H9 (cell line): ENCODE data around the gene FAM131C. TPM values are rescaled to one million over a fixed set of nuclear protein-coding genes. Genes with fewer than 3 reads are reported as not detected.

Experiments used
- DNase-seq: peaks from one replicate; pipeline ENCODE4 v3.0.0-alpha.2; 2017
- H2AFZ ChIP-seq: one replicate; pipeline ENCODE4 v1.6.1; 2013; ENCODE audit warnings: mild to moderate bottlenecking, low read length, control low read depth, moderate library complexity
- H2AK5ac ChIP-seq: 2 replicates; pipeline ENCODE4 v1.6.1; 2013; ENCODE audit warnings: low read length, control low read depth, mixed read lengths; ENCODE audit not compliant: insufficient read length
- H2BK120ac ChIP-seq: one replicate; pipeline ENCODE4 v1.6.1; 2013; ENCODE audit warnings: low read depth, mild to moderate bottlenecking, low read length, control low read depth, inconsistent platforms; ENCODE audit not compliant: poor library complexity, severe bottlenecking
- H2BK12ac ChIP-seq: 2 replicates; pipeline ENCODE4 v1.6.1; 2013; ENCODE audit warnings: low read length, control low read depth, mixed read lengths, low read depth; ENCODE audit not compliant: insufficient read length
- H2BK15ac ChIP-seq: 2 replicates; pipeline ENCODE4 v1.6.1; 2013; ENCODE audit warnings: low read depth, low read length, control low read depth
- H2BK20ac ChIP-seq: one replicate; pipeline ENCODE4 v1.6.1; 2013; ENCODE audit warnings: low read depth, mild to moderate bottlenecking, low read length, control low read depth, inconsistent platforms; ENCODE audit not compliant: poor library complexity, severe bottlenecking
- H2BK5ac ChIP-seq: 2 replicates; pipeline ENCODE4 v1.6.1; 2013; ENCODE audit warnings: low read length, control low read depth, mixed read lengths; ENCODE audit not compliant: insufficient read length
- H3K14ac ChIP-seq: 2 replicates; pipeline ENCODE4 v1.6.1; 2013; ENCODE audit warnings: low read length, control low read depth; ENCODE audit not compliant: insufficient read depth
- H3K18ac ChIP-seq: 2 replicates; pipeline ENCODE4 v1.6.1; 2013; ENCODE audit warnings: low read depth, mild to moderate bottlenecking, mixed read lengths, low read length, control low read depth; ENCODE audit not compliant: insufficient read length
- H3K23ac ChIP-seq: 2 replicates; pipeline ENCODE4 v1.6.1; 2013; ENCODE audit warnings: low read length, control low read depth, mixed read lengths, low read depth; ENCODE audit not compliant: insufficient read length
- H3K23me2 ChIP-seq: 2 replicates; pipeline ENCODE4 v1.6.1; 2013; ENCODE audit warnings: low read depth, mild to moderate bottlenecking, mixed read lengths, low read length, control low read depth; ENCODE audit not compliant: insufficient read length, poor library complexity, severe bottlenecking
- H3K27ac ChIP-seq: 2 replicates; pipeline ENCODE4 v1.5.1; 2013; ENCODE audit warnings: low read length, control low read depth, mixed read lengths, low read depth; ENCODE audit not compliant: insufficient read length
- H3K27me3 ChIP-seq: 2 replicates; pipeline ENCODE4 v1.6.1; 2013; ENCODE audit warnings: low read length, control low read depth, inconsistent platforms; ENCODE audit not compliant: insufficient read depth
- H3K4ac ChIP-seq: 2 replicates; pipeline ENCODE4 v1.6.1; 2013; ENCODE audit warnings: low read depth, mild to moderate bottlenecking, control low read depth, inconsistent platforms, low read length, moderate library complexity
- H3K4me1 ChIP-seq: 2 replicates; pipeline ENCODE4 v1.6.1; 2013; ENCODE audit warnings: low read length, control low read depth, inconsistent platforms; ENCODE audit not compliant: insufficient read depth
- H3K4me2 ChIP-seq: 2 replicates; pipeline ENCODE4 v1.6.1; 2013; ENCODE audit warnings: low read length, control low read depth, mixed read lengths; ENCODE audit not compliant: insufficient read length, insufficient read depth
- H3K56ac ChIP-seq: 2 replicates; pipeline ENCODE4 v1.6.1; 2013; ENCODE audit warnings: low read depth, mild to moderate bottlenecking, mixed read lengths, low read length, control low read depth; ENCODE audit not compliant: insufficient read length
- H3K79me1 ChIP-seq: 2 replicates; pipeline ENCODE4 v1.6.1; 2013; ENCODE audit warnings: low read depth, mild to moderate bottlenecking, moderate library complexity, low read length, control low read depth, inconsistent platforms; ENCODE audit not compliant: insufficient read depth, poor library complexity, severe bottlenecking
- H3K79me2 ChIP-seq: 2 replicates; pipeline ENCODE4 v1.6.1; 2013; ENCODE audit warnings: low read length, control low read depth, inconsistent platforms; ENCODE audit not compliant: insufficient read depth
- H3K9ac ChIP-seq: 2 replicates; pipeline ENCODE4 v1.6.1; 2013; ENCODE audit warnings: low read length, control low read depth, mixed read lengths; ENCODE audit not compliant: insufficient read length; ENCODE audit errors: extremely low read depth
- H3K9me3 ChIP-seq: one replicate; pipeline ENCODE4 v1.6.1; 2013; ENCODE audit warnings: low read depth, low read length, inconsistent platforms; ENCODE audit not compliant: control insufficient read depth
- H3T11ph ChIP-seq: one replicate; pipeline ENCODE4 v1.6.1; 2013; ENCODE audit warnings: mild to moderate bottlenecking, low read length, control low read depth, inconsistent platforms
- H4K20me1 ChIP-seq: one replicate; pipeline ENCODE4 v1.6.1; 2013; ENCODE audit not compliant: control insufficient read depth, insufficient read length, insufficient read depth
- H4K5ac ChIP-seq: 2 replicates; pipeline ENCODE4 v1.6.1; 2013; ENCODE audit warnings: low read depth, mild to moderate bottlenecking, mixed read lengths, low read length, control low read depth; ENCODE audit not compliant: insufficient read length
- H4K8ac ChIP-seq: replicated peaks from 2 replicates; pipeline ENCODE4 v1.6.1; 2013; ENCODE audit warnings: low read length, control low read depth, mixed read lengths, low read depth; ENCODE audit not compliant: insufficient read length
- H4K91ac ChIP-seq: 2 replicates; pipeline ENCODE4 v1.6.1; 2013; ENCODE audit warnings: low read depth, mild to moderate bottlenecking, moderate library complexity, mixed read lengths, low read length, control low read depth; ENCODE audit not compliant: insufficient read length
- H3K27ac Mint-ChIP-seq, 3 experiments: 2 replicates in 2 of 3; 3 replicates in 1 of 3; pipeline ENCODE4 v1.8.0; 2020 to 2021; ENCODE audit warnings: mixed read lengths in 3 of 3, mild to moderate bottlenecking in 1 of 3, moderate library complexity in 1 of 3
- H3K27me3 Mint-ChIP-seq: 2 replicates; pipeline ENCODE4 v1.8.0; 2021; ENCODE audit warnings: low read depth, mild to moderate bottlenecking, moderate library complexity, mixed read lengths
- H3K36me3 Mint-ChIP-seq, 3 experiments: 2 replicates in 2 of 3; 3 replicates in 1 of 3; pipeline ENCODE4 v1.8.0; 2020 to 2021; ENCODE audit warnings: low read depth in 3 of 3, mixed read lengths in 3 of 3; ENCODE audit not compliant: insufficient read depth in 1 of 3
- H3K4me1 Mint-ChIP-seq, 2 experiments: 2 replicates each; pipeline ENCODE4 v1.8.0; 2020; ENCODE audit warnings: mixed read lengths in 2 of 2
- H3K4me3 Mint-ChIP-seq, 2 experiments: 2 replicates in 1 of 2; 3 replicates in 1 of 2; pipeline ENCODE4 v1.8.0; 2020 to 2021; ENCODE audit warnings: mild to moderate bottlenecking in 2 of 2, mixed read lengths in 2 of 2, moderate library complexity in 1 of 2
- H3K9me3 Mint-ChIP-seq, 2 experiments: 2 replicates in 1 of 2; 3 replicates in 1 of 2; pipeline ENCODE4 v1.8.0; 2020; ENCODE audit warnings: mild to moderate bottlenecking in 2 of 2, mixed read lengths in 2 of 2, moderate library complexity in 1 of 2
- CTCF ChIP-seq: fragments of 200-600 bp; sonication (generic); conservative IDR thresholded peaks from 3 replicates; pipeline ENCODE4 v1.8.0; 2021; ENCODE audit warnings: antibody characterized with exemption, mild to moderate bottlenecking
- whole genome bisulfite sequencing: extraction: QIAGEN DNeasy Blood & Tissue Kit; methylation state at CpG from one replicate; pipeline ENCODE4 v1.1.7; 2013; ENCODE audit warnings: missing lambda C conversion rate, low lambda C conversion rate, mixed read lengths; ENCODE audit not compliant: insufficient read length; ENCODE audit errors: extremely low coverage; 5-methylcytosine and 5-hydroxymethylcytosine counted together
- total RNA-seq: library from RNA; stranded (reverse); gene quantifications from 2 replicates; pipeline ENCODE4 v1.2.1, GENCODE V29; 2021

The FAM131C gene
- total RNA-seq, 1 experiment from 2014 or later = 0.61 TPM

- Histone ChIP-seq H3K23ac (no peak overlapping the region), H3T11ph (no peak overlapping the region), H3K9me3 (no peaks in the 10 kb centered on the region), H3K79me2 (no peaks in the 10 kb centered on the region), H3K9ac (no peak overlapping the region), H4K91ac (no peak overlapping the region), H3K4me1 (peaks cover 12% of the 10 kb centered on the region), H3K14ac (no peak overlapping the region), H4K20me1 (no peaks in the 10 kb centered on the region), H2AK5ac (no peak overlapping the region), H2AFZ (no peak overlapping the region), H2BK15ac (no peak overlapping the region), H3K56ac (no peak overlapping the region), H3K79me1 (no peaks in the 10 kb centered on the region), H2BK12ac (no peak overlapping the region), H3K23me2 (no peaks in the 10 kb centered on the region), H2BK120ac (no peak overlapping the region), H3K27ac (no peak overlapping the region), H3K4me2 (no peak overlapping the region), H2BK5ac (no peak overlapping the region), H3K18ac (no peak overlapping the region), H4K8ac (no peak overlapping the region), H3K27me3 (no peaks in the 10 kb centered on the region), H4K5ac (no peak overlapping the region), H3K4ac (no peak overlapping the region), H2BK20ac (no peak overlapping the region)
- Mint-ChIP-seq H3K36me3 (no peaks in the 10 kb centered on the region), H3K9me3 (no peaks in the 10 kb centered on the region; a peak in 1 of 5 replicates), H3K27ac (peak overlapping the region in 2 of 3 experiments; percentile 6 to 75; a peak in 3 of 7 replicates), H3K4me3 (no peak overlapping the region), H3K4me1 (peaks cover 78 to 84% of the 10 kb centered on the region in 2 experiments), H3K27me3 (peaks cover 7% of the 10 kb centered on the region; the same call in 1 of the 2 replicates)
- no CpG with 5 or more reads among the region's 6 CpGs for WGBS
- TF ChIP-seq CTCF = no peak
- no peak for DNase-seq
These were observed 43.9 kb upstream of the FAM131C start for GRCh38 chr1:16117369-16117768.
